Epithelial cell of prostate (primary cell): ENCODE measurements around the gene ZNF682.
"Not testable (repeated sequence)": the region's sequence is repeated elsewhere in the genome, so short reads cannot be mapped to it uniquely, and the experiment has no call there.

Source experiments
- DNase-seq: peaks from one replicate; pipeline ENCODE4 v3.0.0-alpha.2; 2011; ENCODE audit warnings: low read depth, low spot score
- H3K27ac ChIP-seq: fragments of 450-650 bp; 2 replicates; pipeline ENCODE4 v1.5.1; 2017; ENCODE audit warnings: mild to moderate bottlenecking

The ZNF682 gene

GRCh38 chr19:20039203-20039723 lies at the start of gene ZNF682:
Gene ZNF682 (minus strand): TSS chr19:20039505. CDS start chr19:20039345, 160 bp downstream.
- peak within 1 kb of the TSS; percentile 64 for H3K27ac ChIP-seq
- peak; percentile 76 for DNase-seq

GRCh38 chr19:20082876-20083275 lies 43.6 kb upstream of the ZNF682 start:
- DNase-seq, result not testable (repeated sequence)
- peak overlapping the region; percentile 57 for H3K27ac ChIP-seq

GRCh38 chr19:20082232-20082833 lies 43.0 kb upstream of the ZNF682 start:
- H3K27ac ChIP-seq, result peak overlapping the region; percentile 57
- DNase-seq, result not testable (repeated sequence)

GRCh38 chr19:20080656-20081055 lies 41.4 kb upstream of the ZNF682 start:
- no peak for DNase-seq
- H3K27ac ChIP-seq, result no peak overlapping the region

GRCh38 chr19:20079476-20079875 lies 40.2 kb upstream of the ZNF682 start:
- no peak overlapping the region for H3K27ac ChIP-seq
- no peak for DNase-seq

- DNase-seq, result no peak
- H3K27ac ChIP-seq, result peak overlapping the region; percentile 56
These were observed 39.3 kb upstream of the ZNF682 start for GRCh38 chr19:20078581-20079031.

GRCh38 chr19:20077791-20078463 lies 38.6 kb upstream of the ZNF682 start, which contains the start of gene ZNF90:
Gene ZNF90 (plus strand): TSS chr19:20078000. CDS start chr19:20078133, 133 bp downstream.
- peak; percentile 90 for DNase-seq
- H3K27ac ChIP-seq, result peak within 1 kb of the TSS; percentile 56

- no peak overlapping the region for H3K27ac ChIP-seq
- DNase-seq, result no peak
These were observed 33.6 kb upstream of the ZNF682 start for GRCh38 chr19:20072936-20073335.

- no peak overlapping the region for H3K27ac ChIP-seq
- no peak for DNase-seq
These were observed 31.4 kb upstream of the ZNF682 start for GRCh38 chr19:20070691-20071090.

GRCh38 chr19:20068559-20068958 lies 29.3 kb upstream of the ZNF682 start:
- DNase-seq, result not testable (repeated sequence)

GRCh38 chr19:20067943-20068342 lies 28.6 kb upstream of the ZNF682 start:
- no peak overlapping the region for H3K27ac ChIP-seq
- DNase-seq, result no peak

More at GRCh38 chr19:20068559-20068958, 29.3 kb upstream of the ZNF682 start:
- H3K27ac ChIP-seq, result not testable (repeated sequence)

GRCh38 chr19:20066861-20067260 lies 27.6 kb upstream of the ZNF682 start:
- H3K27ac ChIP-seq, result no peak overlapping the region
- no peak for DNase-seq

GRCh38 chr19:20060282-20060681 lies 21.0 kb upstream of the ZNF682 start:
- no peak for DNase-seq
- H3K27ac ChIP-seq, result no peak overlapping the region

- H3K27ac ChIP-seq, DNase-seq: not testable (repeated sequence)
These were observed 19.4 kb upstream of the ZNF682 start for GRCh38 chr19:20058738-20059137.

GRCh38 chr19:20051841-20052768 lies 12.8 kb upstream of the ZNF682 start:
- peak overlapping the region; percentile 81 for H3K27ac ChIP-seq
- peak; percentile 91 for DNase-seq

GRCh38 chr19:20045742-20046141 lies 6.4 kb upstream of the ZNF682 start:
- peak overlapping the region; percentile 83 for H3K27ac ChIP-seq
- not testable (repeated sequence) for DNase-seq

- H3K27ac ChIP-seq, result peak overlapping the region; percentile 83
- DNase-seq, result no peak
These were observed 5.4 kb upstream of the ZNF682 start for GRCh38 chr19:20044663-20045062.

GRCh38 chr19:20038358-20039202 lies 725 bp downstream of the ZNF682 start:
- DNase-seq, result no peak
- H3K27ac ChIP-seq, result peak overlapping the region; percentile 64

GRCh38 chr19:20035935-20036334 lies 3.4 kb downstream of the ZNF682 start:
- no peak for DNase-seq

More at GRCh38 chr19:20035935-20036334, 3.4 kb downstream of the ZNF682 start:
- H3K27ac ChIP-seq, result no peak overlapping the region
